Spleen (tissue), 7 donors: ENCODE measurements around the gene SETMAR.

Experiments used
- CTCF ChIP-seq, 11 experiments: fragments of 200-600 bp in 7 of 11; fragments of 450-650 bp in 4 of 11; sonication (generic) in 4 of 11; IDR thresholded peaks in 8 of 11; conservative IDR thresholded peaks in 3 of 11; 1 replicate in 7 of 11; 2 replicates in 4 of 11; pipeline versions ENCODE4 v1.4.0 to v1.8.0; 2016 to 2021; ENCODE audit warnings: antibody characterized with exemption in 11 of 11, inconsistent platforms in 4 of 11, mild to moderate bottlenecking in 1 of 11
- POLR2AphosphoS5 ChIP-seq, 3 donors: sonication (generic); formaldehyde crosslinking; IDR thresholded peaks; one replicate each; pipeline ENCODE4 v1.5.1; 2017; ENCODE audit warnings: antibody characterized with exemption in 3 of 3
- donor health status: DM: no; HTN: no; CAD: no; lungs with moderate emphysema.
- donor health status: DM: no; HTN: no; CAD: no.
- donor health status: DM: no; HTN: no; CAD: no.

GRCh38 chr3:4314688-4315087 lies 11.5 kb downstream of the SETMAR start:
- TF ChIP-seq CTCF (IDR thresholded peaks at IDR 0.05 in 8 of 11, conservative IDR thresholded peaks at IDR 0.05 in 3 of 11), result peak in 1 of 11 experiments; percentile 19
- TF ChIP-seq POLR2AphosphoS5 (IDR thresholded peaks at IDR 0.05), result no peak
